A549 (cell line): ENCODE data around the gene DHRS3.

Experiments
- HOXA7 ChIP-seq: fragments of 250-450 bp; sonication (Bioruptor Pico); IDR thresholded peaks from 2 replicates; pipeline ENCODE4 v1.5.0; 2020; ENCODE audit warnings: mild to moderate bottlenecking, moderate library complexity
- JUN ChIP-seq, 2 experiments: fragments of >200 bp; sonication (Bioruptor Twin); formaldehyde crosslinking; IDR thresholded peaks; 2 replicates in 1 of 2; 3 replicates in 1 of 2; pipeline ENCODE4 v1.6.1; 2016 to 2017
- JUNB ChIP-seq: fragments of >200 bp; sonication (Bioruptor Twin); formaldehyde crosslinking; IDR thresholded peaks from 2 replicates; pipeline ENCODE4 v1.6.1; 2016
- MYC ChIP-seq: IDR thresholded peaks from 2 replicates; pipeline ENCODE4 v1.6.1; 2012; ENCODE audit warnings: mild to moderate bottlenecking, inconsistent platforms, low read length, improper control_type of control experiment, borderline replicate concordance
- POLR2A ChIP-seq: IDR thresholded peaks from 2 replicates; pipeline ENCODE4 v1.6.1; 2012; ENCODE audit warnings: mild to moderate bottlenecking, low read length
- RCOR1 ChIP-seq: fragments of 150-350 bp; IDR thresholded peaks from 2 replicates; pipeline ENCODE4 v1.6.1; 2014; ENCODE audit warnings: antibody characterized with exemption, low read length, low read depth
- TP53 ChIP-seq: fragments of 250-450 bp; sonication (Bioruptor Pico); IDR thresholded peaks from 2 replicates; pipeline ENCODE4 v1.5.0; 2021; ENCODE audit warnings: mild to moderate bottlenecking, moderate library complexity
- TF ChIP-seq, protein P1 (sequence below): fragments of 450-650 bp; IDR thresholded peaks from 2 replicates; pipeline ENCODE4 v1.6.1; 2014; ENCODE audit warnings: antibody characterized with exemption
- TF ChIP-seq, protein P2 (sequence below): fragments of 200-600 bp; sonication (generic); IDR thresholded peaks from 2 replicates; pipeline ENCODE4 v1.6.1; 2016; ENCODE audit warnings: antibody characterized with exemption, mild to moderate bottlenecking, moderate library complexity

DNA sequence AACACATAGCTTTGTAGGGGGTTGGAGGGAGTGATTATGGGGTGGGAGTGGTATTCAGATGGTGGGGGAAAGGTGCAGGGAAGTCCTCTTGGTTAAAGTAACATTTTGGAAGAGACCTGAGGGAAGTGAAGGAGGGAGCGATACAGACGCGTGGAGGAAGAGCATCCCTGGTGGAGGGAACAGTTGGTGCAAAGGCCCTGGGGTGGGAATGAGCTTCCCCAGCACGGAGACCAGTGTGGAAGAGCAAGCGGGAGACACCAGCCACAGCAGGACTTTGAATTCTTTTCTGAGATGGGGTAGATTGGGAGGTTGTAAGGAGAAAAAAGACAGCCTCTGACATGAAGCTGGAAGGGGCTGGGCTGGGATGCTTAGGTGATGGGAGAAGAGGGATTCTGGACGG is 23.5 kb downstream of the DHRS3 start:
- TF ChIP-seq JUNB: no peak
- TF ChIP-seq JUN (IDR thresholded peaks at IDR 0.05): no peak
- no peak for TF ChIP-seq HOXA7
- TF ChIP-seq POLR2A: no peak
- no peak for TF ChIP-seq TP53 (CRISPR knock-in tag)
- TF ChIP-seq MYC: no peak
- TF ChIP-seq, protein P1, sequence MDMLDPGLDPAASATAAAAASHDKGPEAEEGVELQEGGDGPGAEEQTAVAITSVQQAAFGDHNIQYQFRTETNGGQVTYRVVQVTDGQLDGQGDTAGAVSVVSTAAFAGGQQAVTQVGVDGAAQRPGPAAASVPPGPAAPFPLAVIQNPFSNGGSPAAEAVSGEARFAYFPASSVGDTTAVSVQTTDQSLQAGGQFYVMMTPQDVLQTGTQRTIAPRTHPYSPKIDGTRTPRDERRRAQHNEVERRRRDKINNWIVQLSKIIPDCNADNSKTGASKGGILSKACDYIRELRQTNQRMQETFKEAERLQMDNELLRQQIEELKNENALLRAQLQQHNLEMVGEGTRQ: no peak
- no peak for TF ChIP-seq RCOR1
- TF ChIP-seq, protein P2, sequence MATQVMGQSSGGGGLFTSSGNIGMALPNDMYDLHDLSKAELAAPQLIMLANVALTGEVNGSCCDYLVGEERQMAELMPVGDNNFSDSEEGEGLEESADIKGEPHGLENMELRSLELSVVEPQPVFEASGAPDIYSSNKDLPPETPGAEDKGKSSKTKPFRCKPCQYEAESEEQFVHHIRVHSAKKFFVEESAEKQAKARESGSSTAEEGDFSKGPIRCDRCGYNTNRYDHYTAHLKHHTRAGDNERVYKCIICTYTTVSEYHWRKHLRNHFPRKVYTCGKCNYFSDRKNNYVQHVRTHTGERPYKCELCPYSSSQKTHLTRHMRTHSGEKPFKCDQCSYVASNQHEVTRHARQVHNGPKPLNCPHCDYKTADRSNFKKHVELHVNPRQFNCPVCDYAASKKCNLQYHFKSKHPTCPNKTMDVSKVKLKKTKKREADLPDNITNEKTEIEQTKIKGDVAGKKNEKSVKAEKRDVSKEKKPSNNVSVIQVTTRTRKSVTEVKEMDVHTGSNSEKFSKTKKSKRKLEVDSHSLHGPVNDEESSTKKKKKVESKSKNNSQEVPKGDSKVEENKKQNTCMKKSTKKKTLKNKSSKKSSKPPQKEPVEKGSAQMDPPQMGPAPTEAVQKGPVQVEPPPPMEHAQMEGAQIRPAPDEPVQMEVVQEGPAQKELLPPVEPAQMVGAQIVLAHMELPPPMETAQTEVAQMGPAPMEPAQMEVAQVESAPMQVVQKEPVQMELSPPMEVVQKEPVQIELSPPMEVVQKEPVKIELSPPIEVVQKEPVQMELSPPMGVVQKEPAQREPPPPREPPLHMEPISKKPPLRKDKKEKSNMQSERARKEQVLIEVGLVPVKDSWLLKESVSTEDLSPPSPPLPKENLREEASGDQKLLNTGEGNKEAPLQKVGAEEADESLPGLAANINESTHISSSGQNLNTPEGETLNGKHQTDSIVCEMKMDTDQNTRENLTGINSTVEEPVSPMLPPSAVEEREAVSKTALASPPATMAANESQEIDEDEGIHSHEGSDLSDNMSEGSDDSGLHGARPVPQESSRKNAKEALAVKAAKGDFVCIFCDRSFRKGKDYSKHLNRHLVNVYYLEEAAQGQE: no peak
